ENCODE measurements around the gene ZNF735.
"Not testable (repeated sequence)": the region's sequence is repeated elsewhere in the genome, so short reads cannot be mapped to it uniquely, and the experiment has no call there.

Gene ZNF735

DNA sequence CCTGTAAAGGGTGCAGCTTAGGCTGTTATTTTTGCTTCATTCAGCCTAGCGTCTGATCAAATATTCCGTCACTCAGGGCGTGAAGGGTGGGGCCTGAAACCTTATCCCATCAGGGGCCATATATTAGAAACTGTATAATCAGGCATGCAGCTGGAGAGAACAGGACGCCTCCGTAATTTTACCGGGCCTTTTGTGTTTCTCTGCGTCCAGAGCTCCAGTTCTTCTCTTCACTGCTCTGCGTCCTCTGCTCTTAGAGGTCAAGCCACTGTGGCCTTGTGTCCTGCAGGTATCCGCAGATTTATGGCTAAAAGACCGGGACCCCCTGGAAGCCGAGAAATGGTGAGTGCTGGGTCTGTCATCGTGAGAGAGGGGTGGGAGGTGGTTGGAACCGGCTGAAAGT lies at the start of gene ZNF735:
Gene ZNF735 (plus strand): TSS at position 301 of the 400 bp plus-strand sequence. CDS start 0 bp downstream, at position 301.
- DNase-seq, result no peak

DNA sequence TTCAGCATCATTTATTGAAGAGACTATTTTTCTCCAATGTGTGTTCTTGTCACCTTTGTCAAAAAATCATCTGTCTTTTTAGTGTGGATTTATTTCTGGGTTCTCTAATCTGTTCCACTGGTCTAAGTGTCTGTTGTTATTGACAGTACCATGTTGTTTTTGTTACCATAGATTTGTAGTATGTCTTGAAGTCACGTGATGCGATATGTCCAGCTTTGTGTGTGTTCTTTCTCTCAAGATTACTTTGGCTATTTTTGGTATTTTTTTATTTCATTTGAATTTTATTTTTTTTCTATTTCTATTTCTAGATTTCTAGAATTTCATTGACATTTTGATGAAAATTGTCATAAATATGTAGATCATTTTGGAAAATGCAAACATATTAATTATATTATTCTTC lies 36.0 kb upstream of the ZNF735 start:
- DNase-seq, result not testable (repeated sequence)

GRCh38 chr7:64174328-64174727 lies 32.7 kb upstream of the ZNF735 start:
- DNase-seq, result no peak

- no peak for DNase-seq
These were observed 32.1 kb upstream of the ZNF735 start for GRCh38 chr7:64174941-64175340.

DNA sequence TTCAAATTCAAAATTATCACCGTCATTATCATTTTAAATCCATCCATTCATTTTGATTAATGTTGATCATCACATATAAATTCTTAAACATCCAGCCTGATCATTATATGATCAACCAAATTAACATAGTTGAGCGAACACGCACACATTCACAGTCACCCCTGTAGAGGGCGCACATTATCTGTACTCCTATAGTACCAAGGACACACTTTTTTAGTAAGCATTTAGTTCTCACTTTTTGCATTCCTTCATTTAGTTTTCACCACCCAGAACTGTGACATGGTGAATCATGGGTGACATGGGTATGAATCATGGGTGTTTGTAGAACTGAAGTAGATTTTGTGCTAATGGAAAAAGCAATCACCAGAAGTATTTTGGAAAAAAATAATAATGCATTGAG lies 26.0 kb upstream of the ZNF735 start:
- peak; percentile 22 for DNase-seq

DNA sequence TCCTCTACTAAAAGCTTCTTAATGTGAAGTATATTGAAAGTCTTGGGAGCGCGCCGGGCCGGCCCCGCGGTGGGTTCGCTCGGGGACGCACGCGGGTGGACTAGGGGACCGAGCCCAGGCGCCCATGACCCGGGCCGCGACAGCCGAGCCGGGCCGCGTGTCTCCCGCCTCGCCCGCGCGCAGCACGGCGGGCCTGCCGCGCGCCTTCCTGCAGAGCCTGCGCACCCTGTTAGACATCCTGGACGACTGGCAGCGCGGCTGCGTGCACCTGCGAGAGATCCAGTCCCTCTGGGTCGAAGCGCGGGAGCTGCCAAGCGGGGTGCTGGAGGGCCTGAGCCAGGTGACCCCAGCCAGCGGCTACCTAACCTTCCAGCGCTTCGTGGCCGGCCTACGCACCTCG lies 25.4 kb upstream of the ZNF735 start:
- DNase-seq, result no peak

GRCh38 chr7:64182036-64182790 lies 24.8 kb upstream of the ZNF735 start:
- DNase-seq, result no peak

DNA sequence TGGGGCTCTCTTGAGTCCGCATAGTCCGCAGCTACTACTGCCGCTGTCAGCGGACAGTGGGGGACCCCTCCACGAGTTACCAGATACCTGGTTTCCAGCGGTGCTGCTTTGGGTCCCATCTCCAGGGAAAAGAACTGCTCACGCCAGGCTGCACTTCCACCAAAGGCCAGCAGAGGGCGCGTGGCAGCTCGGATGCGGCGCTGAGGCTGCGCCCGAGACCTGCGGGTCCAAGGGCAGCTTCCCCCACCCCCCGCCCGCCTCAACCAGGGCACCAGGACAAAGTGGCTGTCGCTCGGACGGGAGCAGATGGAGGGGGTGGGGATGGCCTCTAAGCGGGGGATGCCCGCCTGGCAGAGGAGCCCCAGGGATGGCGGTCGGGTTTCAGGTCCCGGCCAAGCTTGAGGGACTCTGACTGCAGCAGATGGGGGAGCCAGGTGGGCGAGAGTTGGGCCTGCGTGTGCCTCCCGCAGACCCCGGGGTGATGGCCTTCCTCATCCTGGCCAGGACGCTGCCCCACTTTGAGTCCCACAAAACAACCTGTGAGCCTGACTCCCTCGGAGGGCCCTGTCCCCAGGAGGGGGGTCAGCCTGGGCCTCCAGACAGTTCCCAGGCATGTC lies 23.8 kb upstream of the ZNF735 start:
- peak; percentile 43 for DNase-seq

- DNase-seq, result no peak
These were observed 23.1 kb upstream of the ZNF735 start for GRCh38 chr7:64183827-64184372.

GRCh38 chr7:64184376-64184775 lies 22.6 kb upstream of the ZNF735 start:
- DNase-seq, result no peak

- DNase-seq, result no peak
These were observed 19.6 kb upstream of the ZNF735 start for GRCh38 chr7:64187408-64187807.

DNA sequence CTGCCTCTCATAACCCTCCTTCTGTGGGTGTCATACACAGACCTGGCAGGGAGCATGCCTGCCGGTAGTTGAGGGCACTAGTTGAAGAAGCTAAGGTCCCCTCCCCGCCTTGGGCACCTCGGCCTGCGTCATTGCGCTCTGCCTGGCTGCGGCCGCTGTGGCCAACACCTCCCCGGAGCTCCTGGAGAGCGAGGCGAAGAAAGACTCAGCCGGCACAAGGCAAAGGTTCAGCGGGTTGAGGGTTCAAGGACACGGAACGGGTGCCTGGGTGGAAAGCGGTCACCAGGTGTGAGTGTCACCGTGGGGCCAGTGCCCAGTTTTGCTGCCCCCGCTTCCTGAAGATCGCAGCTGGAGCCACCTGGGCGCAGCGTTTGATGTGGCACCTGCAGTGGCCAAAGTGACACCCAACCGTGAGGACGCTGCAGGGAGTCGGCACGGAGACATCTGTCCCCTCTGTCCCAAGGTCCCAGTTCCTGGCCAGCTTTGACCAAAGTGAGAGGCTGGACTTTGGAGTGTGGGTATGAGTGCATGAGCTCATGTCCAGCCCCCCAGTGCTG lies 14.8 kb upstream of the ZNF735 start:
- DNase-seq, result no peak

DNA sequence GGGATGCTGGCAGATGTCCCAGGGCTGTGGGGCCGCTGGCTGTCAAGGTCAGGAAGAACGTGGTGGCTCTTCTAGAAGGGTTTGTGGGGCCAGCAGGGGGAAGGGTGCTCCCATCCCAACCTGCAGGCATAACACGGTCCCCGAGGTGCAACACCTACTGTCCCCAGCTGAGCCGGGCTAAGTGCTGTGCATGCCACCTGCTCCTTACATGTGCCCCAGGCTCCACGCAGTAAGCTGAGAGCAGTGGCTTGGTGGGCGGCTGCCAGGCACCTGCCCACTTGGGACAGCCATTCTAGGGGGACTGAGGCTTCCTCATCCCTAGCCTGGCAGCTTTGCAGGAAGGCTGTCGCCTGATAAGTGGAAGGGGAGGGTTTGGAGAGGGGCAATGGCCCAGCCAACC lies 14.2 kb upstream of the ZNF735 start:
- DNase-seq, result no peak

- DNase-seq, result not testable (repeated sequence)
These were observed 12.8 kb downstream of the ZNF735 start for GRCh38 chr7:64219710-64220298.

- DNase-seq, result no peak
These were observed 16.4 kb downstream of the ZNF735 start for GRCh38 chr7:64223366-64223765.

GRCh38 chr7:64228174-64228573 lies 21.2 kb downstream of the ZNF735 start, which contains the start of gene ZNF679:
Gene ZNF679 (plus strand): TSS chr7:64228474. CDS start chr7:64249118, 20,644 bp downstream.
- not testable (repeated sequence) for DNase-seq

DNA sequence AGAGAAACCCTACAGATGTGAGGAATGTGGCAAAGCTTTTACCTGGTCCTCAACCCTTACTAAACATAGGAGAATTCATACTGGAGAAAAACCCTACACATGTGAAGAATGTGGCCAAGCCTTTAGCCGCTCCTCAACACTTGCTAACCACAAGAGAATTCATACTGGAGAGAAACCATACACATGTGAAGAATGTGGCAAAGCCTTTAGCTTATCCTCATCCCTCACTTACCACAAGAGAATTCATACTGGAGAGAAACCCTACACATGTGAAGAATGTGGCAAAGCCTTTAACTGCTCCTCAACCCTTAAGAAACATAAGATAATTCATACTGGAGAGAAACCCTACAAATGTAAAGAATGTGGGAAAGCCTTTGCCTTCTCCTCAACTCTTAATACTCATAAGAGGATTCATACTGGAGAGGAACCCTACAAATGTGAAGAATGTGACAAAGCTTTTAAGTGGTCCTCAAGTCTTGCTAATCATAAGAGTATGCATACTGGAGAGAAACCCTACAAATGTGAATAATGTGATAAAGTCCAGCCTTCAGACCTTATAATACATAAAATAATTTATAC lies 59.4 kb downstream of the ZNF735 start:
- no peak for DNase-seq
